ENCODE data around the gene LENG8. TPM values are rescaled to one million over a fixed set of nuclear protein-coding genes. Genes with fewer than 3 reads are reported as not detected.
"Not testable (repeated sequence)": the region's sequence is repeated elsewhere in the genome, so short reads cannot be mapped to it uniquely, and the experiment has no call there.

Gene LENG8
- total RNA-seq, 4 donors from 2014 or later: 57.9 to 195 (median 64.1) TPM

DNA sequence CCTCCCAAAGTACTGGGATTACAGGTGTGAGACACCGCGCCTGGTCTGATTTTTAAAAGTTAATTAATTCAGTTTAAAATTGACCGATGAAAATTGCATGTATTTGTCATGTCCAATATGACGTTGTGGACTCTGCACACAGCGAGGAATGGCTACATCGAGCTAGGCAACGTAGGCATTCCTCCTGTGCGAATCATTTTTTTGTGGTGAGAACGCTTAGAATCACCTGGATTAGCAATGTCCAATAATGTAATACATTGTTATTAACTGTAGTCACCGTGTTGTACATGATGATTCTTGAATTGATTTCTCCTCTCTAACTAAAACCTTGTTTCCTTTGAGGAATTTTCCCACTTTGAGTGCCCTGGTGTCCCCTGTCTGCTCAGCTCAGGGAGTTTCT lies 57.1 kb downstream of the LENG8 start:
- H3K4me3 ChIP-seq (ENCODE audit: low read depth, poor library complexity, severe bottlenecking): no peak overlapping the region
- DNase-seq (ENCODE audit: low spot score in 2 of 2): no peak
- no peak for TF ChIP-seq POLR2A (IDR thresholded peaks at IDR 0.05)
- TF ChIP-seq, protein P1, sequence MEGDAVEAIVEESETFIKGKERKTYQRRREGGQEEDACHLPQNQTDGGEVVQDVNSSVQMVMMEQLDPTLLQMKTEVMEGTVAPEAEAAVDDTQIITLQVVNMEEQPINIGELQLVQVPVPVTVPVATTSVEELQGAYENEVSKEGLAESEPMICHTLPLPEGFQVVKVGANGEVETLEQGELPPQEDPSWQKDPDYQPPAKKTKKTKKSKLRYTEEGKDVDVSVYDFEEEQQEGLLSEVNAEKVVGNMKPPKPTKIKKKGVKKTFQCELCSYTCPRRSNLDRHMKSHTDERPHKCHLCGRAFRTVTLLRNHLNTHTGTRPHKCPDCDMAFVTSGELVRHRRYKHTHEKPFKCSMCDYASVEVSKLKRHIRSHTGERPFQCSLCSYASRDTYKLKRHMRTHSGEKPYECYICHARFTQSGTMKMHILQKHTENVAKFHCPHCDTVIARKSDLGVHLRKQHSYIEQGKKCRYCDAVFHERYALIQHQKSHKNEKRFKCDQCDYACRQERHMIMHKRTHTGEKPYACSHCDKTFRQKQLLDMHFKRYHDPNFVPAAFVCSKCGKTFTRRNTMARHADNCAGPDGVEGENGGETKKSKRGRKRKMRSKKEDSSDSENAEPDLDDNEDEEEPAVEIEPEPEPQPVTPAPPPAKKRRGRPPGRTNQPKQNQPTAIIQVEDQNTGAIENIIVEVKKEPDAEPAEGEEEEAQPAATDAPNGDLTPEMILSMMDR (IDR thresholded peaks at IDR 0.05): no peak
- WGBS, 2 donors: 73 to 89% methylated on average over 10 of the region's 10 CpGs
- intact Hi-C loops (cut with DNase I; ENCODE audit: low total_unique reads): no loop called here

DNA sequence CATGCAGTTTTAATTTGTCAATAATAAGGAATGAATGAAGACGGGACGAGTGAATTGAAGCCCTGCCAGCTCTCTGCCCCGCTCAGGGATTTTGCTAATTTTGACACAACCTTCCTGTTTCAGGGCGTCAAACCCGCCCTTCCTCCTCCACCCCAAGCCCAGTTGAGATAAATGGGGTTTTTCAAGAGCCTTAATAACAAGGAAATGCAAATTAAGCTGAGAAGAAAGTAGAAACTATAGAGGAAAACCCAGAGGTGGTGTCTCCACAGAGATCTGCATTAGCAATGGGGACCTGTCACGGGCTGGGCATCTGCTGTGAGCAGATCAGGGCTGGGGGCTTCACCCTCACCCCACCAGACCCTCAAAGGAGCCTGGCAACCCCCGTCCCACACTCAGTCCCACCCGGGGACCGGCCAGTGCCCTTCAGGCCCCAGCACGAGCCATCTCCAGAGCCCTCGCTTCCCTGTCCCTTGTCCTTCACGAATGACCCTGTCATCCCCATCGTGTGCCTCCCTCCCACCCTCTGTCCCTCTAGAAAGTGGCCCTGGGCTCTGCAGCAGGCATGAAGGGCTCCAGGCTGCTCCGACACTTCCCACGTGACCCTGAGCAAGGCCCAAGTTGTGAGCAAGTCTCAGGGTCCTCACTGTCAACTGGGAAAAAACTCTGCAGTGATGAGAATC lies 58.2 kb downstream of the LENG8 start:
- DNase-seq (ENCODE audit: low spot score in 2 of 2); intact Hi-C loops (cut with DNase I; ENCODE audit: low total_unique reads); H3K4me3 ChIP-seq (ENCODE audit: low read depth, poor library complexity, severe bottlenecking): not testable (repeated sequence)
- WGBS, 2 donors: 69 to 70% methylated on average over 11 to 12 of the region's 15 CpGs

DNA sequence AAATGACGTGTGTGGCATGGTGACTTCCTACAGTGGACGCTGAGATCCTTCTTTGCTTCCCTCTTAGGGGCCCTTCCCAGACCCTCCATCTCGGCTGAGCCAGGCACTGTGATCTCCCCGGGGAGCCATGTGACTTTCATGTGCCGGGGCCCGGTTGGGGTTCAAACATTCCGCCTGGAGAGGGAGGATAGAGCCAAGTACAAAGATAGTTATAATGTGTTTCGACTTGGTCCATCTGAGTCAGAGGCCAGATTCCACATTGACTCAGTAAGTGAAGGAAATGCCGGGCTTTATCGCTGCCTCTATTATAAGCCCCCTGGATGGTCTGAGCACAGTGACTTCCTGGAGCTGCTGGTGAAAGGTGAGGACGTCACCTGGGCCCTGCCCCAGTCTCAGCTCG lies 58.8 kb downstream of the LENG8 start:
- 49 to 56% methylated on average over 12 of the region's 12 CpGs for WGBS, 2 donors
- DNase-seq (ENCODE audit: low spot score in 2 of 2): no peak
- no peak for TF ChIP-seq POLR2A (IDR thresholded peaks at IDR 0.05)
- TF ChIP-seq, protein P1 (IDR thresholded peaks at IDR 0.05): no peak
- intact Hi-C loops (cut with DNase I; ENCODE audit: low total_unique reads): no loop called here
- H3K4me3 ChIP-seq (ENCODE audit: low read depth, poor library complexity, severe bottlenecking): no peak overlapping the region

DNA sequence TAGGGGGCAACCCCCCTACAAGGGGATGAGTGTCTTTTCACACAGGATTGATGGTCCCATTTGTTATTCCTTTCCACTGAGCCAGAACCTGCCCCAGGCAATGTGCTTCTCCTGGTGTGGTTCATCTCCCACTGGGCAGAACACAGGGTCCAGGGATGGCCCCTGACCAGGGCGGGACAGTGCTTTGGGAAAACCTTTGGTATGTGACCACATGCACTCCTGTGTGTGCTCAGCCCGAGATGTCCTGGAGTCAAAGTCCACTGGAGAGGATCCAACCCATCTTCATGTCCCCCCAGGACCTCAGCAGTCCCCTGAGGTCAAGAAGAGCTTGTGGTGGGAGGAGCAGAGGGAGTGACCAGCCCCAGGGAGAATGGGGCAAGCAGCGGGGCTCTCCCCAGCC lies 59.5 kb downstream of the LENG8 start:
- WGBS, 2 donors: 100% methylated on average over 1 of the region's 3 CpGs
- H3K4me3 ChIP-seq (ENCODE audit: low read depth, poor library complexity, severe bottlenecking); intact Hi-C loops (cut with DNase I; ENCODE audit: low total_unique reads); DNase-seq (ENCODE audit: low spot score in 2 of 2): not testable (repeated sequence)

DNA sequence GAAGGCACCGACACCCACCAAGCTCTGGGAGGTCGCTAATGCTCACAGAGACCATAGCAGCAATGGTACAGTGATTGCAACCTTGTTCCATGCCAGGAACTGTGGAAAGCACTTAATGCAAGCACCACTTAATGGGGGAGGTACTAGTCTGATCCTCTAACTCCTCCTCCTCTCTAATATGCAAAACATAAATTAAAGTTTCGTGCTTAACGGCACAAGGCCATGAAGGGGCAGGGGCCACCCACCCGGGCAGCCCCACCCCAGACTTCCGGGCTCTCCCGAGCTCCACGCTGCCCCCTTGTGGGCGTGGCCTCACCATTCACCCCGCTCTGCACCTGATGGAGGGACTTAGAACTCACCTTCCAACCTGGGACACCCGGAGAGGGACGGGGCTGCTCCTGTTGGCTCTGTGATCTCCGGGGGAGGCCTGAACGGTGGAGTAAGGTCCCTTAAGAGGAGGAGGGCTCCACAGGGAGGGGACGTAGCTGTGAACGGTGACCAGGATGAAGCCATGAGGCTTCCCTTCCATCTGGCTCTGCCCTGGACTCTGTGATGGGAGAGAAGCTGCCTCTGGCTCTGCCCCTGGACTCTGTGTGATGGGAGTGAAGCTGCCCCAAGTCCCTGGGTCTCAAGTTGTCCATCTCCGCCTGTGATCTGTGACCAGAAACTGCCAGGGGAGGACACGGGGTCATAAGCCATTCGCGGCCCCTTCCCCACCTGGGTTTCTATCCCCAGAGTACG lies 60.4 kb downstream of the LENG8 start:
- DNase-seq (ENCODE audit: low spot score in 2 of 2); intact Hi-C loops (cut with DNase I; ENCODE audit: low total_unique reads); H3K4me3 ChIP-seq (ENCODE audit: low read depth, poor library complexity, severe bottlenecking): not testable (repeated sequence)
- 36 to 89% methylated on average over 5 to 15 of the region's 21 CpGs for WGBS, 2 donors

Other genes starting within 250 kb of the LENG8 start
- gene RPS9, start 248.3 kb upstream of the LENG8 start, total RNA-seq: 1,000 to 10,000 TPM; 2,457 to 3,045 (median 2,759) TPM
- gene LILRB3, start 226.2 kb upstream of the LENG8 start, total RNA-seq: 1 to 10 TPM in 2 of 4 donors, under 1 TPM in 2; 0.65 to 7.7 (median 3.5) TPM
- 1 to 10 TPM in 2 of 4 donors, under 1 TPM in 1, not detected in 1; 0.98 to 1.6 (median 1.5) TPM for gene LILRA6, start 206.4 kb upstream of the LENG8 start, total RNA-seq
- 1 to 10 TPM; 2.5 to 4.9 (median 4.1) TPM for gene LILRB5, start 191.9 kb upstream of the LENG8 start, total RNA-seq
- gene LILRB2, start 168.1 kb upstream of the LENG8 start, total RNA-seq: 1 to 10 TPM in 2 of 4 donors, under 1 TPM in 2; 0.78 to 1.6 (median 1.1) TPM
- gene LILRA5, start 136.0 kb upstream of the LENG8 start, total RNA-seq: 1 to 10 TPM in 1 of 4 donors, under 1 TPM in 1, not detected in 2; 0.59 to 2.4 TPM
- gene LILRA4, start 110.0 kb upstream of the LENG8 start, total RNA-seq: 1 to 10 TPM in 1 of 4 donors, under 1 TPM in 1, not detected in 2; 0.84 to 6.2 TPM
- gene LAIR1, start 84.3 kb upstream of the LENG8 start, total RNA-seq: 1 to 10 TPM in 2 of 4 donors, under 1 TPM in 2; 0.19 to 4.2 (median 2.0) TPM
- 10 to 100 TPM in 2 of 4 donors, 1 to 10 TPM in 1, under 1 TPM in 1; 0.63 to 17.8 (median 10.8) TPM for gene TTYH1, start 33.7 kb upstream of the LENG8 start, total RNA-seq
- 1 to 10 TPM; 4.5 to 9.2 (median 6.5) TPM for gene LENG9, start 14.6 kb downstream of the LENG8 start, total RNA-seq
- 10 to 100 TPM in 2 of 4 donors, 1 to 10 TPM in 2; 5.5 to 21.8 (median 9.6) TPM for gene CDC42EP5, start 24.1 kb downstream of the LENG8 start, total RNA-seq
- gene LAIR2, start 53.6 kb downstream of the LENG8 start, total RNA-seq: not detected
- 1 to 10 TPM in 1 of 4 donors, under 1 TPM in 2, not detected in 1; 0.17 to 1.8 (median 0.93) TPM for gene LILRA2, start 124.6 kb downstream of the LENG8 start, total RNA-seq
- gene LILRA1, start 144.4 kb downstream of the LENG8 start, total RNA-seq: under 1 TPM in 1 of 4 donors, not detected in 3; 0.23 TPM
- under 1 TPM; 0.10 to 0.69 (median 0.50) TPM for gene LILRB1, start 181.3 kb downstream of the LENG8 start, total RNA-seq
- 1 to 10 TPM in 1 of 4 donors, under 1 TPM in 3; 0.15 to 1.6 (median 0.78) TPM for gene LILRB4, start 213.8 kb downstream of the LENG8 start, total RNA-seq

All from lower leg skin (tissue), 4 donors.